HCT116 (cell line): ENCODE data around the gene CDNF.
"Not testable (repeated sequence)": the region's sequence is repeated elsewhere in the genome, so short reads cannot be mapped to it uniquely, and the experiment has no call there.

Experiments used
- CBX3 ChIP-seq: IDR thresholded peaks from 2 replicates; pipeline ENCODE4 v1.6.1; 2012; ENCODE audit warnings: low read depth
- CEBPB ChIP-seq: IDR thresholded peaks from 2 replicates; pipeline ENCODE4 v1.6.1; 2012; ENCODE audit warnings: low read depth
- CTCF ChIP-seq, 3 experiments: fragments of 200-600 bp in 1 of 3; sonication (generic) in 1 of 3; IDR thresholded peaks in 2 of 3; conservative IDR thresholded peaks in 1 of 3; 2 replicates each; pipeline ENCODE4 v1.5.1; 2012 to 2017; ENCODE audit warnings: low read depth in 2 of 3, low read length in 2 of 3, antibody characterized with exemption in 1 of 3, borderline replicate concordance in 1 of 3, control low read depth in 1 of 3, mild to moderate bottlenecking in 1 of 3, mixed read lengths in 1 of 3, mixed run types in 1 of 3, moderate library complexity in 1 of 3; ENCODE audit not compliant: insufficient read depth in 1 of 3
- ELF1 ChIP-seq: IDR thresholded peaks from 2 replicates; pipeline ENCODE4 v1.6.1; 2012; ENCODE audit warnings: low read depth, borderline replicate concordance
- EZH2 ChIP-seq: fragments of 200-600 bp; sonication (generic); IDR thresholded peaks from 2 replicates; pipeline ENCODE4 v1.6.1; 2017; ENCODE audit warnings: antibody characterized with exemption, mixed run types
- EZH2phosphoT487 ChIP-seq: fragments of 200-600 bp; IDR thresholded peaks from 2 replicates; pipeline ENCODE4 v1.6.1; 2018; ENCODE audit warnings: antibody characterized with exemption, borderline replicate concordance
- JUND ChIP-seq: IDR thresholded peaks from 2 replicates; pipeline ENCODE4 v1.6.1; 2012
- POLR2A ChIP-seq: IDR thresholded peaks from 2 replicates; pipeline ENCODE4 v1.7.0; 2011; ENCODE audit warnings: borderline replicate concordance; ENCODE audit not compliant: insufficient read depth, insufficient read length; ENCODE audit errors: extremely low read depth
- POLR2AphosphoS5 ChIP-seq: IDR thresholded peaks from 2 replicates; pipeline ENCODE4 v1.6.1; 2011; ENCODE audit warnings: mild to moderate bottlenecking, low read depth, low read length, moderate library complexity
- RAD21 ChIP-seq: IDR thresholded peaks from 2 replicates; pipeline ENCODE4 v1.6.1; 2012; ENCODE audit warnings: low read depth, mild to moderate bottlenecking
- REST ChIP-seq: IDR thresholded peaks from 2 replicates; pipeline ENCODE4 v1.6.1; 2012; ENCODE audit warnings: low read depth
- SP1 ChIP-seq: IDR thresholded peaks from 2 replicates; pipeline ENCODE4 v1.6.1; 2012; ENCODE audit warnings: low read depth
- ZBTB33 ChIP-seq: IDR thresholded peaks from 2 replicates; pipeline ENCODE4 v1.6.1; 2011; ENCODE audit warnings: mild to moderate bottlenecking, low read length, moderate library complexity; ENCODE audit not compliant: insufficient replicate concordance; ENCODE audit errors: extremely low read depth
- ZNF274 ChIP-seq: fragments of 200-500 bp; sonication (Bioruptor generic); IDR thresholded peaks from 2 replicates; pipeline ENCODE4 v1.6.1; 2014; ENCODE audit warnings: mild to moderate bottlenecking, low read depth, low read length, inconsistent platforms

- TF ChIP-seq CTCF (IDR thresholded peaks at IDR 0.05 in 2 of 3, conservative IDR thresholded peaks at IDR 0.05 in 1 of 3; ENCODE audit: borderline replicate concordance in 1 of 3, insufficient read depth in 1 of 3, low read depth in 2 of 3, low read length in 2 of 3); CEBPB; JUND; EZH2phosphoT487; POLR2A; REST; ELF1; ZBTB33; EZH2; CBX3; POLR2AphosphoS5; ZNF274; RAD21; SP1: not testable (repeated sequence)
Measured at GRCh38 chr10:14864871-14865270, 27.0 kb upstream of the CDNF start.
